PC-3 (cell line): ENCODE data around the gene GALNT10. TPM values are rescaled to one million over a fixed set of nuclear protein-coding genes. Genes with fewer than 3 reads are reported as not detected.

ENCODE experiments used
- ATAC-seq: fragments of 200-7000 bp; cut with Tn5 transposase; 2 replicates; pipeline ENCODE4 v1.9.1; 2020; ENCODE audit warnings: mild to moderate bottlenecking, moderate library complexity
- BruUV-seq: library from RNA; stranded (reverse); fragments of 400-500 nt; replicated peaks from 2 replicates; lab custom pipeline; 2021; lab: Mats Ljungman, UMichigan
- CTCF ChIA-PET: fragments of 300-600 bp; sonication (Branson Sonifier 250); formaldehyde crosslinking; loops from one replicate; lab custom pipeline; 2022; ENCODE audit warnings: antibody characterized with exemption; lab: Charles Lee
- POLR2A ChIA-PET: fragments of 300-600 bp; sonication (Branson Sonifier 250); formaldehyde crosslinking; loops from one replicate; lab custom pipeline; 2022; ENCODE audit warnings: antibody characterized with exemption; ENCODE audit not compliant: unreplicated experiment; lab: Charles Lee
- DNase-seq: peaks from one replicate; pipeline ENCODE4 v3.0.0-alpha.2; 2015
- H2AFZ ChIP-seq: fragments of 300-600 bp; sonication (generic); 2 replicates; pipeline ENCODE4 v1.6.0; 2016; ENCODE audit warnings: antibody characterized with exemption, low read length
- H3F3A ChIP-seq: fragments of 300-600 bp; sonication (generic); one replicate; pipeline ENCODE4 v1.6.0; 2017; ENCODE audit warnings: antibody characterized with exemption, low read length, control low read depth, mild to moderate bottlenecking; ENCODE audit not compliant: unreplicated experiment
- H3K27ac ChIP-seq: fragments of 300-600 bp; sonication (generic); 2 replicates; pipeline ENCODE4 v1.5.1; 2016; ENCODE audit warnings: mild to moderate bottlenecking, low read length
- H3K27me3 ChIP-seq: fragments of 300-600 bp; sonication (generic); 2 replicates; pipeline ENCODE4 v1.6.1; 2016; ENCODE audit warnings: low read length, mixed read lengths
- H3K36me3 ChIP-seq: fragments of 300-600 bp; sonication (generic); 2 replicates; pipeline ENCODE4 v1.6.1; 2016; ENCODE audit warnings: low read depth, mixed run types, low read length, mixed read lengths
- H3K4me1 ChIP-seq: fragments of 300-600 bp; sonication (generic); 2 replicates; pipeline ENCODE4 v1.5.1; 2016; ENCODE audit warnings: low read length; ENCODE audit not compliant: insufficient read depth
- H3K4me2 ChIP-seq: fragments of 300-600 bp; sonication (generic); 2 replicates; pipeline ENCODE4 v1.6.0; 2016; ENCODE audit warnings: low read length
- H3K4me3 ChIP-seq: fragments of 300-600 bp; sonication (generic); 2 replicates; pipeline ENCODE4 v1.5.1; 2016; ENCODE audit warnings: mild to moderate bottlenecking, low read length, mixed read lengths
- H3K79me2 ChIP-seq: fragments of 300-600 bp; sonication (generic); 2 replicates; pipeline ENCODE4 v1.6.1; 2017; ENCODE audit warnings: low read length, mixed read lengths
- H3K9ac ChIP-seq: fragments of 300-600 bp; sonication (generic); 2 replicates; pipeline ENCODE4 v1.6.0; 2016; ENCODE audit warnings: mild to moderate bottlenecking, low read length
- H3K9me2 ChIP-seq: fragments of 300-600 bp; sonication (generic); replicated peaks from 2 replicates; pipeline ENCODE4 v1.6.1; 2016; ENCODE audit warnings: mixed run types, low read length, mixed read lengths
- H3K9me3 ChIP-seq: fragments of 300-600 bp; sonication (generic); 2 replicates; pipeline ENCODE4 v1.6.1; 2016; ENCODE audit warnings: low read length, mixed read lengths
- H4K20me1 ChIP-seq: fragments of 300-600 bp; sonication (generic); 2 replicates; pipeline ENCODE4 v1.6.1; 2016; ENCODE audit warnings: low read length, mixed read lengths
- EZH2 ChIP-seq: fragments of 300-600 bp; sonication (generic); IDR thresholded peaks from one replicate; pipeline ENCODE4 v1.6.1; 2017; ENCODE audit warnings: antibody characterized with exemption, mild to moderate bottlenecking, low read length; ENCODE audit not compliant: unreplicated experiment
- EZH2phosphoT487 ChIP-seq: fragments of 300-600 bp; sonication (generic); IDR thresholded peaks from 2 replicates; pipeline ENCODE4 v1.6.1; 2018; ENCODE audit warnings: mild to moderate bottlenecking, antibody characterized with exemption, low read length, borderline replicate concordance
- intact Hi-C: fragments of 100-400 bp; cut with micrococcal nuclease; formaldehyde crosslinking; loops from 2 replicates; pipeline ENCODE4 v1.9.0; 2023
- total RNA-seq: library from RNA; depleted of rRNA; stranded (reverse); fragments of >200 nt; gene quantifications from 2 replicates; pipeline ENCODE4 v1.2.3, GENCODE V29; 2014
- TF ChIP-seq, protein P1 (sequence below): fragments of 300-600 bp; sonication (generic); conservative IDR thresholded peaks from 2 replicates; pipeline ENCODE4 v1.5.1; 2017; ENCODE audit warnings: antibody characterized with exemption, low read depth, mild to moderate bottlenecking, low read length

GALNT10 gene
- total RNA-seq, 1 experiment from 2014 or later = 46.2 TPM

DNA sequence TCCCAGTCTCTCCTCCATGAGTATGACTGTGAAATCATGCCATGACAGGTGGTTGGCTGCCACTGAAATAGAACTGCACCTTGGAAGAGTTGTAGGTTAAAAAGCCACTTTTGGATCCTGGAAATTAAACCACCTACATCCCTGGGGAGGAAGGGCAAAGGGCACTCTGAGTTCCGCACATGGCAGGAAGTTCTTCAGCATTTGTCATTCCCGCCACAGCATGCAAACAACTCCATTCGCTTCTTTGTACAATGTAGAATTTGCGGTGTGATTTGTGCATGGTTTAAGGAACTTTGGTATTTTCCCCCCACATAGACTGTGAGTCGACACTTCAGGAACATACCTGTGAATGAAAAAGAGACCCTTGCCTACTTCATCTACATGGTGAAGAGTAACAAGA is 265.1 kb downstream of the GALNT10 start:
- no peaks in the 10 kb centered on the region for H3K79me2 ChIP-seq
- H4K20me1 ChIP-seq = no peaks in the 10 kb centered on the region
- no peaks in the 10 kb centered on the region for H3K4me1 ChIP-seq
- DNase-seq (no peak), ATAC-seq (no peak)
- H3K9me3 ChIP-seq = no peaks in the 10 kb centered on the region
- H2AFZ ChIP-seq = no peak overlapping the region
- no peaks in the 10 kb centered on the region for H3K9me2 ChIP-seq
- intact Hi-C loops = no loop called here
- no peak overlapping the region for H3K4me3 ChIP-seq
- ChIA-PET POLR2A (no interaction called here), CTCF (no interaction called here)
- peaks cover 8% of the 10 kb centered on the region; the same call in 1 of the 2 replicates for H3K36me3 ChIP-seq
- TF ChIP-seq EZH2 (no peak), EZH2phosphoT487 (no peak)
- TF ChIP-seq, protein P1, sequence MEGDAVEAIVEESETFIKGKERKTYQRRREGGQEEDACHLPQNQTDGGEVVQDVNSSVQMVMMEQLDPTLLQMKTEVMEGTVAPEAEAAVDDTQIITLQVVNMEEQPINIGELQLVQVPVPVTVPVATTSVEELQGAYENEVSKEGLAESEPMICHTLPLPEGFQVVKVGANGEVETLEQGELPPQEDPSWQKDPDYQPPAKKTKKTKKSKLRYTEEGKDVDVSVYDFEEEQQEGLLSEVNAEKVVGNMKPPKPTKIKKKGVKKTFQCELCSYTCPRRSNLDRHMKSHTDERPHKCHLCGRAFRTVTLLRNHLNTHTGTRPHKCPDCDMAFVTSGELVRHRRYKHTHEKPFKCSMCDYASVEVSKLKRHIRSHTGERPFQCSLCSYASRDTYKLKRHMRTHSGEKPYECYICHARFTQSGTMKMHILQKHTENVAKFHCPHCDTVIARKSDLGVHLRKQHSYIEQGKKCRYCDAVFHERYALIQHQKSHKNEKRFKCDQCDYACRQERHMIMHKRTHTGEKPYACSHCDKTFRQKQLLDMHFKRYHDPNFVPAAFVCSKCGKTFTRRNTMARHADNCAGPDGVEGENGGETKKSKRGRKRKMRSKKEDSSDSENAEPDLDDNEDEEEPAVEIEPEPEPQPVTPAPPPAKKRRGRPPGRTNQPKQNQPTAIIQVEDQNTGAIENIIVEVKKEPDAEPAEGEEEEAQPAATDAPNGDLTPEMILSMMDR = no peak
- H3K27me3 ChIP-seq = no peaks in the 10 kb centered on the region
- no peak overlapping the region for H3K27ac ChIP-seq
- H3K9ac ChIP-seq = no peak overlapping the region
- H3F3A ChIP-seq = no peaks in the 10 kb centered on the region
- H3K4me2 ChIP-seq = no peak overlapping the region
- BruUV-seq = no TSS peak

DNA sequence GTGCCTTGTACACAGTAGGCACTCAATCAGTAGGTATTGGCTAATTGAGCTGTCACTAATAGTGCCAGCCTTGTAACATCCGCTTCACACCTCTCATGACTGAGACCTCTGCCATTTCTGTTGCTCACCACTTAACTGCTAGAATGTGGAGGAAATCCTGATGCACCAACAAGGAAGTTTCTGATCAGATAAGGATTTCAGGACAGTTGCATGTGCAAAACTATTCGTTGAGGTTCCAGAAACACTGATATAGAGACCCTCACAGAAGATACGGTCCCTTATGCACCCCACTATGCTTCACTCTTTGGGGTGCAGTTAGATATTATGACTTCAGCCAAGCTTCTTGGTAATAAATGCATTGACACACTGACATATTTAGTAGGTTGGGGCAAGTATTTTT is 266.0 kb downstream of the GALNT10 start:
- H3K27me3 ChIP-seq = no peaks in the 10 kb centered on the region
- no peak overlapping the region for H3K27ac ChIP-seq
- H3K79me2 ChIP-seq = no peaks in the 10 kb centered on the region
- DNase-seq (no peak), ATAC-seq (no peak)
- H3K9ac ChIP-seq = no peak overlapping the region
- no peak overlapping the region for H3K4me3 ChIP-seq
- no peaks in the 10 kb centered on the region for H3K4me1 ChIP-seq
- H4K20me1 ChIP-seq = no peaks in the 10 kb centered on the region
- H3K36me3 ChIP-seq = peaks cover 8% of the 10 kb centered on the region; the same call in 1 of the 2 replicates
- H3K9me2 ChIP-seq = no peaks in the 10 kb centered on the region
- H3K4me2 ChIP-seq = no peak overlapping the region
- intact Hi-C loops = no loop called here
- H3K9me3 ChIP-seq = no peaks in the 10 kb centered on the region
- POLR2A ChIA-PET = no interaction called here
- no peak overlapping the region for H2AFZ ChIP-seq
- no TSS peak for BruUV-seq
- TF ChIP-seq, protein P1 = no peak
- no peak for TF ChIP-seq EZH2
- no peak for TF ChIP-seq EZH2phosphoT487
- CTCF ChIA-PET = no interaction called here
- no peaks in the 10 kb centered on the region for H3F3A ChIP-seq

DNA sequence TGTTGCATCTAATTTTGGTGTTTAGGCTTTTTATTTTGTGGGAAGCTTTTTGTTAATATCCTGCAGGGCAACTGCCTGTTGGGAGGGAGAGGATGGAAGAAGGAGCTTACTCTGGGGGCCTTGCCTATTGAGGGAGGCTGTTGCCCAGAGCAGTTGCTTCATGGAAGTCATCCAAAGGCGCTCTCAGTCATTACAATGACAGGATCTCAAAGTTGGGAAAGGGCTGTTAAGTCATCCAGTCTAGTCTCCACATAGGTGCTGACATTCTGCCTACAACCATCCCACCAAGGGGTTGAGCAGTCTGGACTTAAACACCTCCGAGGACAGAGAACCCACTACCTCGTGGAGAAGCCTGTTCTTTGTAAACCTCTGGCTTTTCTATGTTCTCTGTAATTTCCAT is 268.5 kb downstream of the GALNT10 start:
- intact Hi-C loops = no loop called here
- Histone ChIP-seq H3F3A (no peaks in the 10 kb centered on the region), H3K79me2 (no peaks in the 10 kb centered on the region), H4K20me1 (no peaks in the 10 kb centered on the region), H3K4me1 (no peaks in the 10 kb centered on the region), H3K27ac (no peak overlapping the region), H3K36me3 (peaks cover 8% of the 10 kb centered on the region; the same call in 1 of the 2 replicates), H3K4me3 (no peak overlapping the region), H2AFZ (no peak overlapping the region), H3K4me2 (no peak overlapping the region), H3K9me2 (no peaks in the 10 kb centered on the region), H3K27me3 (no peaks in the 10 kb centered on the region), H3K9ac (no peak overlapping the region), H3K9me3 (no peaks in the 10 kb centered on the region)
- TF ChIP-seq, protein P1 = no peak
- TF ChIP-seq EZH2phosphoT487 (no peak), EZH2 (no peak)
- no peak for DNase-seq
- BruUV-seq = no TSS peak
- ChIA-PET CTCF (no interaction called here), POLR2A (no interaction called here)
- ATAC-seq = no peak
